ENCODE data around the gene ZDHHC9. TPM values are rescaled to one million over a fixed set of nuclear protein-coding genes. Genes with fewer than 3 reads are reported as not detected.

The ZDHHC9 gene
- total RNA-seq, 4 donors from 2014 or later, result 7.9 to 25.3 (median 14.7) TPM

DNA sequence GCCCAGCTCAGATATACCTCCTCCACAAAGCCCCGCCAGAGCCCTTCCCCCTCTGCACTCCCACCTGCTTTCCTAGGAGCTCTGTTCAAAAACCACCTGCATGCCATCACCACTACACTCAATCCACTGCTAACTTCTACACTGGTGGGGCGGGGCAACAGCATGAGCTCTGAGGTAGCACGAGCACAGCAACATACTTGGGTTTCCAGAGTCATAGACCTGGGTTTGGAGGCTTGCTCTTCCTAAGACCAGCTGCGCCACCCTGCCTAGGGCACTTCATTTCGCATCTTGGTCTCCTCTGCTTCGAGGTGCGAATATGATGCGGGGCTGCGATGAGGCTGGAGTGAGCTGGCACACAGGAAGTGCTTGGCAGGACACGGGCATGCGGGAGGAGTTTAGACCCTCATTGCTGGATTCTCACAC is 60.4 kb downstream of the ZDHHC9 start:
- in situ Hi-C loops (cut with MboI; ENCODE audit: low sequenced_read_pairs in 4 of 4) (no loop called here), intact Hi-C loops (cut with DNase I; ENCODE audit: low total_unique reads) (no loop called here)
- Histone ChIP-seq H3K27me3 (no peaks in the 10 kb centered on the region), H3K9me3 (no peaks in the 10 kb centered on the region), H3K27ac (no peak overlapping the region), H3K36me3 (no peaks in the 10 kb centered on the region), H3K4me3 (no peak overlapping the region), H3K4me1 (no peaks in the 10 kb centered on the region)
- no peak for DNase-seq
- TF ChIP-seq POLR2A (IDR thresholded peaks at IDR 0.05), result no peak
- ATAC-seq, result no peak

DNA sequence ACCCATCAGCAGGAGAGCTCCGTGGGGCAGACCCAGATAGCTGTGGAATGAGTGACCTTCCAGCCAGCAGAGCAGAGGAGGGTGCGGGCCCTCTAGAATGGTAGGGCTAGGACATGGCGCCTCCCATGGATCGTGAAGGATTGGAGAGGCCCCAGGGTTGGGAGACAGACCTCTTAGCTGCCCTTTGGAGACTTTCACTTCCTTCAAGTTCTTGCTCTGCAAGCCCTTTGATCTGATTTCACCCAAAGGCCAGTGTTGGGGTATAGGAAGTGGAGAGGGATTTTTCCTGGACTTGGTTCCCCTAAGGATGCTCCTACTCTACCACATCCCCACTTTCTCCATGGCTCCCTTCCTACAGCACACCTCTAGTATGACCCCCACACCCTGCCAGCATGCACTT is 61.0 kb downstream of the ZDHHC9 start:
- Histone ChIP-seq H3K4me3 (no peak overlapping the region), H3K36me3 (no peaks in the 10 kb centered on the region), H3K9me3 (no peaks in the 10 kb centered on the region), H3K27ac (no peak overlapping the region), H3K4me1 (no peaks in the 10 kb centered on the region), H3K27me3 (no peaks in the 10 kb centered on the region)
- ATAC-seq (no peak), DNase-seq (no peak)
- in situ Hi-C loops (cut with MboI; ENCODE audit: low sequenced_read_pairs in 4 of 4), result no loop called here
- intact Hi-C loops (cut with DNase I; ENCODE audit: low total_unique reads), result no loop called here
- no peak for TF ChIP-seq POLR2A (IDR thresholded peaks at IDR 0.05)
- TF ChIP-seq, protein P1, sequence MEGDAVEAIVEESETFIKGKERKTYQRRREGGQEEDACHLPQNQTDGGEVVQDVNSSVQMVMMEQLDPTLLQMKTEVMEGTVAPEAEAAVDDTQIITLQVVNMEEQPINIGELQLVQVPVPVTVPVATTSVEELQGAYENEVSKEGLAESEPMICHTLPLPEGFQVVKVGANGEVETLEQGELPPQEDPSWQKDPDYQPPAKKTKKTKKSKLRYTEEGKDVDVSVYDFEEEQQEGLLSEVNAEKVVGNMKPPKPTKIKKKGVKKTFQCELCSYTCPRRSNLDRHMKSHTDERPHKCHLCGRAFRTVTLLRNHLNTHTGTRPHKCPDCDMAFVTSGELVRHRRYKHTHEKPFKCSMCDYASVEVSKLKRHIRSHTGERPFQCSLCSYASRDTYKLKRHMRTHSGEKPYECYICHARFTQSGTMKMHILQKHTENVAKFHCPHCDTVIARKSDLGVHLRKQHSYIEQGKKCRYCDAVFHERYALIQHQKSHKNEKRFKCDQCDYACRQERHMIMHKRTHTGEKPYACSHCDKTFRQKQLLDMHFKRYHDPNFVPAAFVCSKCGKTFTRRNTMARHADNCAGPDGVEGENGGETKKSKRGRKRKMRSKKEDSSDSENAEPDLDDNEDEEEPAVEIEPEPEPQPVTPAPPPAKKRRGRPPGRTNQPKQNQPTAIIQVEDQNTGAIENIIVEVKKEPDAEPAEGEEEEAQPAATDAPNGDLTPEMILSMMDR (IDR thresholded peaks at IDR 0.05 in 4 of 5, conservative IDR thresholded peaks at IDR 0.05 in 1 of 5), result no peak

DNA sequence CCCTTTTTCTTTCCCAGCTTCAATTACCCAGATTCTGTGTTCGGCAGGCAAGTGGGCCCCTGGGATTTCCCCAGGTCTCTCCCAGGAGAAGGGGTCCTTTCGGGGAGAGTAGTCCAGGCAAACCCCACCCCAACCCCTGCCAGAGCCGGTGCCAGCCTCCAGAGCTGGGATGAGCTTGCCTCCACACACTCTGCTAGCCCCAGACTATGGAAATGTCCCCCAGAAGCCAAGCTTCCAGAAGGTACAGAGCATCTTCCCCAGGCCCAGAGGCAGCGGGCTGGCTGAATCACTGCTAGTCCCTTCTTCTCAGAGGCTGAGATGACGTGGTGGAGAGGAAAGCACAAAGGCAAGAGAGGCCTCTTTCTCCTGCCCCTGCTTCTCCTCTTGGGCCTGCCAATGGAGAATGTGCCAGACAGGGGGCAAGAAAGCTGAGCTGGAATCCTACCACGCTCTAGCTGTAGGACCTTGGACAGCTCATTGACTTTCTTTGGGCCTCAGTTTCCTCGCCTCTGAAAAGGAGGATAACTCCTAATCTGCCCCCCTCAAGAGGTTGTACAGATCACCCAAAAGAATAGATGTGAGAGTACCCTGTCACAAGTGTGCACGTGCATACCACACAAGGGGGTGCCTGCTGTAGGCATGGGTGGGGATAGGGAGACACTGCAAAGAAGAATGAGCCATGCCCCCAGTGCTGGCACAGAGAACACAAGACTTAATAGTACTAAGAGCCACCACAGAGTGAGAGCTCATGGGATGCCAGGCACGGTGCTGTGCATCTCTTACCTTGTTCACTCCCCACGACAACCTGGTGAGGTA is 61.8 kb downstream of the ZDHHC9 start:
- TF ChIP-seq, protein P1 (IDR thresholded peaks at IDR 0.05 in 4 of 5, conservative IDR thresholded peaks at IDR 0.05 in 1 of 5), result no peak
- no peak for TF ChIP-seq POLR2A (IDR thresholded peaks at IDR 0.05)
- Histone ChIP-seq H3K27ac (no peak overlapping the region), H3K4me3 (no peak overlapping the region), H3K36me3 (no peaks in the 10 kb centered on the region), H3K4me1 (no peaks in the 10 kb centered on the region), H3K9me3 (no peaks in the 10 kb centered on the region), H3K27me3 (no peaks in the 10 kb centered on the region)
- no peak for DNase-seq
- in situ Hi-C loops (cut with MboI; ENCODE audit: low sequenced_read_pairs in 4 of 4) (no loop called here), intact Hi-C loops (cut with DNase I; ENCODE audit: low total_unique reads) (no loop called here)
- no peak for ATAC-seq

DNA sequence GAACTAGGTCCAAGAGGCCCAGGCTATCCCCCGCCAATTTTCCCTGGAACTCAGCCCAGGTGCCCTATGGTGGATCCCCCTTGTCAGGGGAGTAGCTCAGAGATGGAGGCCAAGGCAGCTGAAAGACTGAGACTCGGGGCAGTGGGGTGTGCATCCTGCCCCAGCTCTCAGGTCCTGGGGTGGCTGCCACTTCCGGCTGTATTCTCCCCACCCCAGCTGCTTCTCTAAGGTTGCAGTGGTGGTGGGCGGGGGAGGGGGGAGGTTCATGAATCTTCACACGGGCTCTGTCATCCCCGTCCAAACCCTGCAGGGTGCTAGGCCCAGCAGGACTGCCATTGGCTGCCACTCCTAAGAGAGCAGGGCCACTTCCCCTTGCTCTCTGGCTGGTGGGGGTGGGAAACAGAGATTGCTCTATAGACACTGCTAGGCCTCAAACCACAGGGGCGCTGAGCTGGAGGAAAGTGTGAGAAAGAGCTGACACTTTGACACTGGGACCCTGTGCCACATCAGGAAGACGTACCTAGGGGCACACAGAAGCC is 62.5 kb downstream of the ZDHHC9 start:
- Histone ChIP-seq H3K4me3 (no peak overlapping the region), H3K27ac (no peak overlapping the region), H3K27me3 (no peaks in the 10 kb centered on the region), H3K4me1 (no peaks in the 10 kb centered on the region), H3K36me3 (no peaks in the 10 kb centered on the region), H3K9me3 (no peaks in the 10 kb centered on the region)
- DNase-seq (peak; percentile 7 to 32), ATAC-seq (no peak)
- TF ChIP-seq, protein P1 (IDR thresholded peaks at IDR 0.05 in 4 of 5, conservative IDR thresholded peaks at IDR 0.05 in 1 of 5), result no peak
- no peak for TF ChIP-seq POLR2A (IDR thresholded peaks at IDR 0.05)
- in situ Hi-C loops (cut with MboI; ENCODE audit: low sequenced_read_pairs in 4 of 4), result no loop called here
- intact Hi-C loops (cut with DNase I; ENCODE audit: low total_unique reads), result no loop called here

DNA sequence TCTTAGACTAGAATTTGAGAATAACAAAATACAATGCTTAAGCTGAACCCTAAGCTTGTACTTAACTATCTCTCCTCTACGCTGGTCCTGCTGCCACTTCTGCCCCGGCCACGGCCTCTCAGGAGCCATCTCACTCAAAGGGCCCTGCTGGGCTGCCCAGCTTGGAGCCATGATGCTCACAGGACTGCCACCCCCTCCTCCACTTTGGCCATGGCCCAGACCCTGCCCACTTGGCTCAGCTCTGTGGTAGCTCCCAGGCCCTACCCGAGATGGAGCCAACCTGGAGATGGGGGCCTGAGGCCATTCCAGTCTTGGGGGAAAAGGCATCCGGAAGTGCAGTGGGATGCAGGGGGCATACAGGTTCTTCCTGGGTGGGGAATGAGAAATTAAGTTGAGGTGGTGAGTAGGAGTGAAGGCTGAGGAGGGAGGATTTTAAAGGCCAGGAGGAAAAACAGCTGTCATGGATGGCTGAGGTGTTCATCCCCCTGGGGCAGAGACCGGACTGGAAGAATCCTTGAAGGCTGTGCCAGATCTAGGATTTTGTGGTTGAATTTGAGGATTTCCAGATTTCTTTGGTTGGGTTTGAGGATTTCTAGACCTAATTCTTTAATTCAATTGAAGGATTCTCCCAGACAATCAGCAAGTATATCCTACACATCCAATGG is 63.1 kb downstream of the ZDHHC9 start:
- no peak for ATAC-seq
- no peak for DNase-seq
- Histone ChIP-seq H3K4me1 (no peaks in the 10 kb centered on the region), H3K27me3 (no peaks in the 10 kb centered on the region), H3K36me3 (no peaks in the 10 kb centered on the region), H3K9me3 (no peaks in the 10 kb centered on the region), H3K4me3 (peak overlapping the region in 1 of 4 donors; percentile 15), H3K27ac (no peak overlapping the region)
- no peak for TF ChIP-seq POLR2A (IDR thresholded peaks at IDR 0.05)
- TF ChIP-seq, protein P1 (IDR thresholded peaks at IDR 0.05 in 4 of 5, conservative IDR thresholded peaks at IDR 0.05 in 1 of 5), result no peak
- intact Hi-C loops (cut with DNase I; ENCODE audit: low total_unique reads), result no loop called here
- in situ Hi-C loops (cut with MboI; ENCODE audit: low sequenced_read_pairs in 4 of 4), result no loop called here
